ENCODE data around the gene GMPR2.

GRCh38 chr14:24198814-24199524 is 33.8 kb upstream of the GMPR2 start:
- TF ChIP-seq CTCF (conservative IDR thresholded peaks at IDR 0.05; ENCODE audit: low read depth, low read length) (no peak), EZH2 (IDR thresholded peaks at IDR 0.05; ENCODE audit: borderline replicate concordance, low read depth, low read length, poor library complexity, severe bottlenecking) (no peak)
